AG04450 (cell line): ENCODE results near the gene MCL1. TPM values are rescaled to one million over a fixed set of nuclear protein-coding genes. Genes with fewer than 3 reads are reported as not detected.

ENCODE experiments used
- CTCF ChIA-PET: fragments of 300-600, 350-600 bp; formaldehyde crosslinking; extraction: SDS; loops from one replicate; lab custom pipeline; 2022; ENCODE audit warnings: antibody characterized with exemption, inconsistent platforms; lab: Charles Lee
- POLR2A ChIA-PET: fragments of 350-600 bp; formaldehyde crosslinking; extraction: SDS; loops from one replicate; lab custom pipeline; 2021; ENCODE audit warnings: antibody characterized with exemption, inconsistent platforms; lab: Yijun Ruan, JAX
- DNase-seq: peaks from one replicate; pipeline ENCODE4 v3.0.0-alpha.2; 2011; ENCODE audit warnings: low read depth, low spot score
- H3K27ac ChIP-seq: one replicate; pipeline ENCODE4 v1.5.1; 2012; ENCODE audit warnings: low read depth, low read length, control low read depth
- H3K27me3 ChIP-seq: one replicate; pipeline ENCODE4 v1.6.0; 2012; ENCODE audit warnings: low read length; ENCODE audit not compliant: control insufficient read depth, insufficient read depth
- H3K4me3 ChIP-seq: 2 replicates; pipeline ENCODE4 v1.5.1; 2011; ENCODE audit warnings: mild to moderate bottlenecking, low read depth, low read length, control low read depth
- H3K9me3 ChIP-seq: 2 replicates; pipeline ENCODE4 v1.5.1; 2012; ENCODE audit warnings: low read length; ENCODE audit not compliant: control insufficient read depth, insufficient read depth
- polyA plus RNA-seq: library from polyadenylated mRNA; depleted of rRNA; stranded (reverse); fragments of >200 nt; gene quantifications from 2 replicates; pipeline ENCODE4 v1.2.3, GENCODE V29; 2011
- TF ChIP-seq, protein P1 (sequence below): IDR thresholded peaks from 2 replicates; pipeline ENCODE4 v1.5.1; 2011; ENCODE audit warnings: low read depth, low read length, control low read depth, inconsistent platforms

MCL1 gene
- polyA plus RNA-seq, 1 experiment: 138 TPM

- ChIA-PET CTCF (interaction anchor here (0.6 to 6.3 kb wide), 4 partner anchors 46 to 191 kb away, joined by 3 to 104 read pairs (median 10); no protein-coding TSS in a partner anchor), POLR2A (interaction anchor here (6.2 kb wide), 1 partner anchor 44 kb away, joined by 59 read pairs; the partner anchor contains the start of gene MCL1)
- DNase-seq: no peak
- no peaks in the 10 kb centered on the region for H3K9me3 ChIP-seq
- TF ChIP-seq, protein P1, sequence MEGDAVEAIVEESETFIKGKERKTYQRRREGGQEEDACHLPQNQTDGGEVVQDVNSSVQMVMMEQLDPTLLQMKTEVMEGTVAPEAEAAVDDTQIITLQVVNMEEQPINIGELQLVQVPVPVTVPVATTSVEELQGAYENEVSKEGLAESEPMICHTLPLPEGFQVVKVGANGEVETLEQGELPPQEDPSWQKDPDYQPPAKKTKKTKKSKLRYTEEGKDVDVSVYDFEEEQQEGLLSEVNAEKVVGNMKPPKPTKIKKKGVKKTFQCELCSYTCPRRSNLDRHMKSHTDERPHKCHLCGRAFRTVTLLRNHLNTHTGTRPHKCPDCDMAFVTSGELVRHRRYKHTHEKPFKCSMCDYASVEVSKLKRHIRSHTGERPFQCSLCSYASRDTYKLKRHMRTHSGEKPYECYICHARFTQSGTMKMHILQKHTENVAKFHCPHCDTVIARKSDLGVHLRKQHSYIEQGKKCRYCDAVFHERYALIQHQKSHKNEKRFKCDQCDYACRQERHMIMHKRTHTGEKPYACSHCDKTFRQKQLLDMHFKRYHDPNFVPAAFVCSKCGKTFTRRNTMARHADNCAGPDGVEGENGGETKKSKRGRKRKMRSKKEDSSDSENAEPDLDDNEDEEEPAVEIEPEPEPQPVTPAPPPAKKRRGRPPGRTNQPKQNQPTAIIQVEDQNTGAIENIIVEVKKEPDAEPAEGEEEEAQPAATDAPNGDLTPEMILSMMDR: no peak
- H3K4me3 ChIP-seq: no peak overlapping the region
- no peaks in the 10 kb centered on the region for H3K27me3 ChIP-seq
- no peak overlapping the region for H3K27ac ChIP-seq
Measured at GRCh38 chr1:150622303-150622975, 43.0 kb upstream of the MCL1 start.

- H3K27ac ChIP-seq: no peak overlapping the region
- no peaks in the 10 kb centered on the region for H3K27me3 ChIP-seq
- TF ChIP-seq, protein P1: peak; percentile 75
- ChIA-PET POLR2A (interaction anchor here (0.7 to 6.2 kb wide), 3 partner anchors 43 to 76 kb away, joined by 3 to 59 read pairs (median 5); partner anchors contain the start of gene MCL1), CTCF (interaction anchor here (0.6 to 6.3 kb wide), 10 partner anchors 8 to 191 kb away, joined by 3 to 104 read pairs (median 7); partner anchors contain the start of genes ENSA and MCL1)
- H3K9me3 ChIP-seq: no peaks in the 10 kb centered on the region
- DNase-seq: no peak
- no peak overlapping the region for H3K4me3 ChIP-seq
Measured at GRCh38 chr1:150621497-150622302, 42.3 kb upstream of the MCL1 start.

DNA sequence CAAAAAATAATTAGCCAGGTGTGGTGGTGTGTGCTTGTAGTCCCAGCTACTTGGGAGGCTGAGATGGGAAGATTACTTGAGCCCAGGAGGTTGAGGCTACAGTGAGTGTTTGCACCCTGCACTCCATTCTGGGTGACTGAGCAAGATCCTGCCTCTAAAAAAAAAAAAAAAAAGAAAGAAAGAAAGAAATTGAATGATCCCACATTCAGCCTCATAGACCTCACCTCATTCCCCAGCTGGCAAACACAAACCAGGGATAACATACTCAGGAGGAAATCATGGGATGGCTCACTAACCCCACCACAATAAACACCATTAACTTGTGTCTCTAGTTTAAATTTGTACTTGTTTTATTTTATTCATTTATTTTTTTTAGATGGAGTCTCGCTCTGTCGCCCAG, 41.5 kb upstream of the MCL1 start:
- TF ChIP-seq, protein P1: no peak
- DNase-seq: no peak
- ChIA-PET POLR2A (interaction anchor here (0.7 to 6.2 kb wide), 3 partner anchors 42 to 76 kb away, joined by 3 to 59 read pairs (median 5); partner anchors contain the start of gene MCL1), CTCF (interaction anchor here (0.6 to 6.3 kb wide), 12 partner anchors 9 to 192 kb away, joined by 3 to 104 read pairs (median 7); partner anchors contain the start of genes ENSA and MCL1)
- Histone ChIP-seq H3K27me3 (no peaks in the 10 kb centered on the region), H3K4me3 (no peak overlapping the region), H3K27ac (no peak overlapping the region), H3K9me3 (no peaks in the 10 kb centered on the region)

DNA sequence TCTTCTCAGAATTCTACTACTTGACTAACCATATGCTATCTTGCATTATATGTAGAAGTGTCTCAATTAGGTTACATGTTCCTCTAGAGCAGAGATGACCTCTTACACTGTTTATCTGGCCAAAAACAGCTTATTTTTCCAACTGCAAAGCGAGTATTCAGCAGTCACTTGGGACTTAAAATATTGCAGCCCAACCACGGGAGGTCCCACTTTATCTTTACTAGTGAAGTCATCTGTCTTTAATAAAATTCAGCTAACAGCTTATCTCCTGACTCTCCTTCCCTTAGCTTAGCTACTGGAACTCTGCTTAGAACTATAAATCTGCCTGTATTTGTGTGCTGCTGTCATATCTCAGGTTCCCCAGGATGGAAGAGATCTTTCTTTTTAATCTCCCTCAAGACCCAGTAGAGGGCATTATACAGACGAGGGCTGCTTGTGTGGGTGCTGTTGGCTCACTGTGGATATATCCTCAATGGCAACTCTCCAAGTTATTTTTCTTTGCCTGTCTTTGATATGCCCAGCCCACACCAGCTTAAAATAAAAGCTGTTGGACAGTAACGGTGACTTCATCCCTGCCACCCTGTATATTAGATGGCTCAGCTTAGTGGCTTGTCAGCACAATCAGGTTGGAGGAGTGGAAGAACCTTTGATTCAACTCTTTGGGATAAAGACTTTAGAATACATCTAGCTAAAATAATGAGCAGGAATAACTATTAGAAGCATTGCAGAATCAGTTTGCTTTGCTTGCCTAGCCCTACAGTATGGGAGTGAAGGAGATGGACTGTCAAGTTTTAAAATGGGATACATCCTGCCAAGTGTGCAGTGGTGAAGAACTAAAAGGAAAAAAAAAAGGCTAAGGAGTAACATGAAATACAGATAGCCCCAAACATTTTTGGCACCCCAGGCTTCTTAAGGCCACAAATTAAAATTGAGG, 40.4 kb upstream of the MCL1 start:
- Histone ChIP-seq H3K4me3 (no peak overlapping the region), H3K9me3 (no peaks in the 10 kb centered on the region), H3K27me3 (no peaks in the 10 kb centered on the region), H3K27ac (no peak overlapping the region)
- POLR2A ChIA-PET: interaction anchor here (1.0 to 6.2 kb wide), 3 partner anchors 41 to 59 kb away, joined by 4 to 59 read pairs (median 15); partner anchors contain the start of gene MCL1
- CTCF ChIA-PET: interaction anchor here (0.5 to 6.3 kb wide), 16 partner anchors 10 to 387 kb away, joined by 3 to 104 read pairs (median 5); partner anchors contain the start of genes ENSA and MINDY1
- TF ChIP-seq, protein P1: peak; percentile 48
- no peak for DNase-seq
